ENCODE results near the gene AKR1B1.
"Not testable (repeated sequence)": the region's sequence is repeated elsewhere in the genome, so short reads cannot be mapped to it uniquely, and the experiment has no call there.

AKR1B1 gene

DNA sequence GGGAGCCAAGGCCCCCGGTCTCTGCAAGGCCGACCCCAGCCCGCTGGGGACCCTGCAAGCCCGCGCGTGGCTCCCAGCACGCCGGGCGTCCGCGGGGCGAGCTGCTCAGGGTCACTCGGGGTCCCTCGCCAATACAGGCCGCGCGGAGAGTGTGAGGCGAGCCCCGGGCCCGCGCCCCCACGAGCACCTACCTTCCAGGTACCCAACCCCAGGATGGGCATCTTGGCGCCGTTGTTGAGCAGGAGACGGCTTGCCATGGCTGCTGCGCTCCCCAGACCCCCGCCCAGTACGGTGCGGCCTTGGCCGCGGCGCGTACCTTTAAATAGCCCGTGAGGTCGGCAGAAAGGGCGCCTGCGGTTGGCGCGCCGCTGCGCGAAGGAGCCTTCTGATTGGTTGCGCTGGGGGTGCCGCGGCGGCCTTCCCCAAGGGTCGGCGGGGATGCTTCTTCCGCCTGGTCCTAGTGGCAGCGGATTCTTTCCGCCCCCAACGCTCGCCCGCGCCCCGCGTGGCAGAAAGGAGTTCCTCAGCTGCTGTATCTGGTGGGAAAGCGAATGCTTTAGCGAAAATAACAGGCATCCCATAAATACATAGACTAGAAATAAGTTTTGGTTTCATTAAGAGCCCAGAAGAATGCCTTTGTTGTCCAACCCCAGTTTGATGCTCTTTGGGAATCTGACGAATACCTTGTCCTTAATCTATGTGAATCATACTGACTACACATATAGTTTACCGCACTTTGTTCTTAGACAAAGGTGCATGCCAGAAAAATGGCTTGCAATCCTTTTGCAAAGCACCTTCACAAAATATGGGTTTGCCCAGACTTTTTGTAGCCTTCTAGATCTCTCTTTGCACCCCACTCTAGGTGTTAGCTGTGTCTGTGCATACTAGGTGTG is at the start of gene AKR1B1:
AKR1B1 (minus strand) TSS at position 295 of the 893 bp plus-strand sequence; CDS start at position 257, 38 bp downstream.
- Mint-ChIP-seq H3K27me3 (no peaks in the 10 kb centered on the region), H3K4me3 (peak within 1 kb of the TSS; percentile 88), H3K27ac (peak within 1 kb of the TSS; percentile 86), H3K4me1 (peaks cover 42% of the 10 kb centered on the region), H3K9me3 (peaks cover 2% of the 10 kb centered on the region), H3K36me3 (peaks cover 12% of the 10 kb centered on the region)
- ATAC-seq, result peak; percentile 97

DNA sequence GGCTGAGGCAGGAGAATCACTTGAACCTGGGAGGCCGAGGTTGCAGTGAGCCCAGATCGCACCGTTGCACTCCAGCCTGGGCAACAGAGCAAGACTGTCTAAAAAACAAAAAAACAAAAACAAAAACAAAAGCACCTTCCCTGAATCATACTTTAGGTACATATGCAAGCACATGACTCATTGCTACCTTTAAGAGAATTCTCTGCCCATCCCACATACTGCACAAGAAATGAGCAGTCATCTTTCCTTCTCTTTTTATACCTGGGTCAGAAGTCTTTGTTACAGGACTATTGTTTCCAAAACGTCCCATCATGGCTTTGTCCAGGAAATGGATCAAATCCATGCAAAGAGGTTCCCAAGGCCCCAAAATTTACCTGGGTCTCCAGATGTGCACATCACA is 47.0 kb upstream of the AKR1B1 start:
- no peak for ATAC-seq
- H3K27me3 Mint-ChIP-seq, result no peaks in the 10 kb centered on the region
- H3K4me3 Mint-ChIP-seq, result no peak overlapping the region
- no peaks in the 10 kb centered on the region for H3K36me3 Mint-ChIP-seq
- H3K4me1 Mint-ChIP-seq, result no peaks in the 10 kb centered on the region
- no peak overlapping the region for H3K27ac Mint-ChIP-seq
- H3K9me3 Mint-ChIP-seq, result no peaks in the 10 kb centered on the region

DNA sequence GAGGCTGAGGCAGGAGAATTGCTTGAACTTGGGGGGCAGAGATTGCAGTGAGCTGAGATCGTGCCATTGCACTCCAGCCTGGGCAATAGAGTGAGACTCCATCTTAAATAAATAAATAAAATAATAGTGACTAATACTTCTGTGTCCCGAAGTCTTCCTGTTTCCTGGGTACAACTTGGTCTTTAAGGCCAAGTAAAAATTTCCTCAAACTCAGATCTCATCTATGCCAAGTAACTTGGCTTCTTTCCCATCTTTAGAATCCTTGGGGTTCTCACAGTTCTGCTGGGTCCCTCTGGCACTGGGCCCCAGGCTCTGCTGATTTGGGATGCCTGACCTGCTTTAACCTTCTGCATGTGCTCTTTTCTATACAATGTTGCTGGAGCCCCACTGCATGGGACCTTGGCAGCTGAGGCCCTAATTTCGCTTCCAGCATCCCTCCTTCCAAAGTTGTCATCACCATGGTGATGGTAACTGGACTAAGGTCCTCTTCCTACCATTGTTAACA is 45.8 kb upstream of the AKR1B1 start:
- Mint-ChIP-seq H3K27ac (no peak overlapping the region), H3K4me3 (no peak overlapping the region), H3K36me3 (no peaks in the 10 kb centered on the region), H3K9me3 (no peaks in the 10 kb centered on the region), H3K27me3 (no peaks in the 10 kb centered on the region), H3K4me1 (no peaks in the 10 kb centered on the region)
- no peak for ATAC-seq

DNA sequence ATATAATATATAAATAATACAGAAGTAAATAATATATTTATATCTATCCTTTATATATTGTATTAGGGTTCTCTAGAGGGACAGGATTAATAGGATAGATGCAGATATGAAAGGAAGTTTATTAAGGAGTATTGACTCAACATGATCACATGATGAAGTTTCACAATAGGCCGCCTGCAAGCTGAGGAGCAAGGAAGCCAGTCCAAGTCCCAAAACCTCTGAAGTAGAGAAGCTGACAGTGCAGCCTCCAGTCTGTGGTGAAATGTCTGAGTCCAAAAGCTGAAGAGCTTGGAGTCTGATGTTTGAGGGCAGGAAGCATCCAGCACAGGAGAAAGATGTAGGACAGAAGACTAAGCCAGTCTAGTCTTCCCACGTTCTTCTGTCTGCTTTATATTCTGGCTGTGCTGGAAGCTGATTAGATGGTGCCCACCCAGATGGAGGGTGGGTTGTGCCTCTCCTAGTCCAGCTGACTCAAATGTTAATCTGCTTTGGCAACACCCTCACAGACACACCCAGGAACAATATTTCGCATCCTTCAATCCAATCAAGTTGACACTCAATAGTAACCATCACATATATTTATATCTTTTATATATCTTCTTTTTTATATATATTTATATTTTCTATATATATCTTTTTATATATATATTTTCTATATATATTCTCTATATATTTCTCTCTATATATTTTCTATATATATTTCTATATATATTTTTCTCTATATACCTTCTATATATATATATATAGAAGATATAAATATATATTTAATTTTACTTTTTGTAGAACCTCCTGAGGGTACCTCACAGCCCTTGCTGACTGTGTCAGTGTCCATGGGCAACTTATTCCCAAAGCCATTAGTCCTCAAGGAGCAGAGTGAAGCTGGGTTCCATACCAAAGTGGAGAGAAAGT is 43.8 kb upstream of the AKR1B1 start:
- no peak overlapping the region for H3K27ac Mint-ChIP-seq
- H3K27me3 Mint-ChIP-seq, result no peaks in the 10 kb centered on the region
- no peaks in the 10 kb centered on the region for H3K4me1 Mint-ChIP-seq
- no peaks in the 10 kb centered on the region for H3K36me3 Mint-ChIP-seq
- peaks cover 4% of the 10 kb centered on the region for H3K9me3 Mint-ChIP-seq
- no peak for ATAC-seq
- H3K4me3 Mint-ChIP-seq, result no peak overlapping the region

DNA sequence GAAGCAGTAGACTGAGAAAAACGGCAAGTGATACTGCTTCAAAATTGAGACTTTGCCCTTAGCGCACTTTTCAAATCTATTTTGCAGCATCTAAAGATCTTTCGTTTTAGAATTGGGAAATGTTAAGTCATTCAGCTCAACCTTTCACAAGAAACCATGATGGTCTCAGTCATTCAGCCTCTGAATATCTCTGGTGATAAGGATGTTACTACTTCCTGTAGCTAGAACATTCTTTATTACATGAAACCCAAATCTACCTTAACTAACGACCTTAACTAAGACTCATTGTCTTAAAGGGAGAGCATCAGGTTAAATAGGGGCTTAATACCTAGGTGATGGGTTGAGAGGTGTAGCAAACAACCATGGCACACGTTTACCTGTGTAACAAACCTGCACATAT is 42.1 kb upstream of the AKR1B1 start:
- Mint-ChIP-seq H3K4me1 (no peaks in the 10 kb centered on the region), H3K9me3 (peaks cover 4% of the 10 kb centered on the region), H3K4me3 (no peak overlapping the region), H3K36me3 (no peaks in the 10 kb centered on the region), H3K27me3 (no peaks in the 10 kb centered on the region), H3K27ac (no peak overlapping the region)
- ATAC-seq, result no peak

DNA sequence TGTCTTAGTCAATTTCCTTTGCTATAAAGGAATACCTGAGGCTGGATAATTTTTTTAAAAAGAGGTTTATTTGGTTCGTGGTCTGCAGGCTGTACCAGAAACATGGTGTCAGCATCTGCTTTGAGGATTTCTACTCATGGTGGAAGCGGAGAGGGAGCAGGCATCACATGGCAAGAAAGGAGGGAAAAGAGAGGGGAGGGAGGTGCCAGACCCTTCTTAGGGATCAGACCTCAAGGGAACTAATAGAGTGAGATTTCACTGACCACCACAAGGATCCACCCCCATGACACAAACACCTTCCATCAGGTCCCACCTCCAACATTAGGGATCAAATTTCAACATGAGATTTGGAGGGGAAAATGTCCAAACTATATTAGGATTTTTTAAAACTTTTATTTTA is 41.5 kb upstream of the AKR1B1 start:
- Mint-ChIP-seq H3K9me3 (peaks cover 4% of the 10 kb centered on the region), H3K27me3 (no peaks in the 10 kb centered on the region), H3K36me3 (no peaks in the 10 kb centered on the region), H3K27ac (no peak overlapping the region), H3K4me1 (no peaks in the 10 kb centered on the region), H3K4me3 (no peak overlapping the region)
- no peak for ATAC-seq

DNA sequence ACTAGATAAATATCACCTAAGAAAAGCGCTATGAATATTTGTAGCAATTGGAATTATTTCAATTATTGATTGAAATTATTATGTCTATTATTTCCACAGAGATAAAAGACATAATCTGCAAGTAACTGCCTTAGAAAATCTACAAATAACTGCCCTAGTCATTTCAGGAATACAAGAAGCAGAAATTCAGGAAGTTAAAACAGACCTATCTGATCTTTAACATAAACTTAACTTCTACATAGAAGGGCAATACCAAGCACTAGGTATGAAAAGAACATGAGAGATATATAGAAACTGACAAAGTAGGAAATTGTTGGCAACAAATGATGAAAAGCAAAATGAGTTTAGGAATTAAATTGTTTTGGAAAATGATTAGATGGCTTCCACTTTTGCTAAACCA is 36.6 kb upstream of the AKR1B1 start:
- H3K4me3 Mint-ChIP-seq, result no peak overlapping the region

DNA sequence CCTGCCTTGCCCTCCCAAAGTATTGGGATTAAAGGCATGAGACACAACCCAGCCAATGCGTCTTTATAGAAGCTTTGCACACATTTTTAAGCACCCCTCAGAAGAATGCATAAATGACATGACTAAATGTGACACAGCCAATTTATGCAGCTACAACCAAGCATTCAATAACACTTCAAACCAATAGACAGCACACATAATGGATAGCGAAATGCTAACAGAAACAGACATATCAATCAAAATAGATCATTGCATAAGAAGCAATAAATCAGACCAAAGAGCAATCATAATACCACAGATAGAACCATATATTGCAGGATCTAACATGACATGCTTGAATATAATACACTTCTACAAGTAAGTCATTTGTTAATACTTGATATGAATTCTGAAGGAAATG is 34.2 kb upstream of the AKR1B1 start:
- H3K27me3 Mint-ChIP-seq, result no peaks in the 10 kb centered on the region
- no peak for ATAC-seq
- H3K9me3 Mint-ChIP-seq, result peaks cover 2% of the 10 kb centered on the region
- no peaks in the 10 kb centered on the region for H3K36me3 Mint-ChIP-seq
- H3K27ac Mint-ChIP-seq, result no peak overlapping the region
- no peak overlapping the region for H3K4me3 Mint-ChIP-seq
- H3K4me1 Mint-ChIP-seq, result no peaks in the 10 kb centered on the region

More for the DNA sequence above, 36.6 kb upstream of the AKR1B1 start:
- Mint-ChIP-seq H3K4me1 (no peaks in the 10 kb centered on the region), H3K27ac (no peak overlapping the region), H3K9me3 (peaks cover 4% of the 10 kb centered on the region), H3K27me3 (no peaks in the 10 kb centered on the region), H3K36me3 (no peaks in the 10 kb centered on the region)
- ATAC-seq, result no peak

DNA sequence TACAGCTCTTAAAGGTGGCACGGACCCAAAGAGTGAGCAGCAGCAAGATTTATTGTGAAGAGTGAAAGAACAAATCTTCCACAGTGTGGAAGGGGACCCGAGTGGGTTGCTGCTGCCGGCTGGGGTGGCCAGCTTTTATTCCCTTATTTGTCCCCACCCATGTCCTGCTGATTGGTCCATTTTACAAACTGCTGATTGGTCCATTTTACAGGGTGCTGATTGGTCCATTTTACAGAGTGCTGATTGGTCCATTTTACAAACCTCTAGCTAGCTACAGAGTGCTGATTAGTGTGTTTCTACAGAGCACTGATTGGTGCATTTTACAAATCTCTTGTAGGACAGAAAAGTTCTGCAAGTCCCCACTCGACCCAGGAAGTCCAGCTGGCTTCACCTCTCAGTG is 28.8 kb upstream of the AKR1B1 start:
- not testable (repeated sequence) for H3K4me3 Mint-ChIP-seq, H3K9me3 Mint-ChIP-seq, H3K4me1 Mint-ChIP-seq, H3K36me3 Mint-ChIP-seq, H3K27ac Mint-ChIP-seq, ATAC-seq
- H3K27me3 Mint-ChIP-seq, result peaks cover 34% of the 10 kb centered on the region

DNA sequence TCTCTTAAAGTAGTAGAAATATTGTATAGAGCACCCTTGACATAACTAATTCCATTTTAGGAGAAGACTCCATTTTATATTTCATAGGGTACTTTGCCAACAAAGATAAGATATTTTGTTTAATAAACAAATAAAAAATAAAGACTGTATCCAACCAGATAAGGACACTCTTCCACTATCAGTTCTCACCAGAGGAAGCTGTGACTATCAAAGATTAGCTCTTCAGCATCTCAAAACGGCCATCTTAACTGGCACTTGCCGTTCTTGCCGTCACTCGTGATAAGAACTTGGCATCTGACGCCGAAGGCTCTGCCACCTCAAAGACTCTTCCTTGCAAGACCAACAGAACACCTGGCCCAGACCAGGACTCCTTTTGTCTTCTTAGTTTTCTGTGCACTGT is 26.3 kb upstream of the AKR1B1 start:
- H3K9me3 Mint-ChIP-seq, result no peaks in the 10 kb centered on the region
- no peak overlapping the region for H3K27ac Mint-ChIP-seq
- no peaks in the 10 kb centered on the region for H3K36me3 Mint-ChIP-seq
- ATAC-seq, result no peak
- no peak overlapping the region for H3K4me3 Mint-ChIP-seq
- no peaks in the 10 kb centered on the region for H3K4me1 Mint-ChIP-seq
- peaks cover 34% of the 10 kb centered on the region for H3K27me3 Mint-ChIP-seq

DNA sequence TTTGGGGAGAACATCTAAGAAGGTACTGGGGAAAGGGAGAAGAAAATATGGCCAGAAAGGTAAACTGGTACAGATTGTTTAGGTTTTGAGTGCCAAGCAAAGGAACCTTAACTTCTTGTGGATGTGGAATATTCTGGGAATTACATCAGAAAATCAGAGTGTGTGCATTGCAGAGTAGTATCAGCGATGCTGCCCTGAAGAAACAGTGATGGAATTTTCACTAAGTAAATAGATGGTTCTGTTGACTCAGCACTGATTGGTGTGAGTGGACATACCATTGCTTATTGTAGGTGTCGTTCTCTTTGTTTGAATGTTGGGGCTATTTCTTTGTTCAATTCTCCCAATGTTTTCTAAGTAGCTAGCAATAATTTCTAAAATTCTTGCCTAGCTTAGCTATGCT is 24.4 kb upstream of the AKR1B1 start:
- Mint-ChIP-seq H3K27ac (no peak overlapping the region), H3K4me1 (no peaks in the 10 kb centered on the region), H3K9me3 (no peaks in the 10 kb centered on the region), H3K4me3 (no peak overlapping the region), H3K27me3 (peaks cover 34% of the 10 kb centered on the region), H3K36me3 (no peaks in the 10 kb centered on the region)
- ATAC-seq, result no peak

DNA sequence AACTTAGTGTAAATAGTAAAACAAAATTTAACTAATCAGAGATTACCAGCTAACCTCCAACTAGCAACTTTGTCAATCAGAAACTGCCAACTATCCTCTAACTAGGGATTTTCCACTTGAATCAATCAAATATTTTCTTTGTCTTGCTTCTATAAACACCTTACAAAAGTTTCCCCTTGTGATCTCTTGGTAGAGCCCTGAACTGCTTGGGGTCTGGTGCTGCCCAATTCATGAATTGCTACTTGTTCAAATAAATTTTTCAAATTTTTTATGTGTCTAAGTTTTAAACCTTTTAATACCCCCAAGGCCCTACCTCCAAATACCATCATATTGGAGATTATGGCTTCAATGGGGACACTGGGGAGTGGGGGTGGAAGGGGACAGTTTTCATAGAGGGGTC is 24.0 kb upstream of the AKR1B1 start:
- Mint-ChIP-seq H3K36me3 (no peaks in the 10 kb centered on the region), H3K4me3 (no peak overlapping the region), H3K9me3 (no peaks in the 10 kb centered on the region), H3K27ac (no peak overlapping the region), H3K4me1 (no peaks in the 10 kb centered on the region), H3K27me3 (peaks cover 34% of the 10 kb centered on the region)
- ATAC-seq, result no peak

DNA sequence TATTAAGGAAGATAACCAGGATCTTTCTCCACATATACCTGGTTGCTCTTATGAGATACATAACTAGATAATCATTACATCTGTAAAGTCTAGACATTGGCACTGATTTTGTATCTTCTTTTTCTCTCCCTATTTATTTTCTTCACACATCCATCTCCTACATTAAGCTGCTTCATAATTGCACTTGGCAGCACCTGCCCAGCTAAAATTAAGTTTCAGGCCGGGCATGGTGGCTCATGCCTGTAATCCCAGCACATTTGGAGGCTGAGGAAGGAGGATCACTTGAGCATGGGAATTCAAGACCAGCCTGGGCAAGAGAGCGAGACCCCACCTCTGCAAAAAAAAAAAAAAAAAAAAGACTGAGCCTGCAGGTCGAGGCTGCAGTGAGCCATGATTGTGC is 22.3 kb upstream of the AKR1B1 start:
- H3K27ac Mint-ChIP-seq, result no peak overlapping the region
- no peaks in the 10 kb centered on the region for H3K9me3 Mint-ChIP-seq
- no peak overlapping the region for H3K4me3 Mint-ChIP-seq
- peaks cover 25% of the 10 kb centered on the region for H3K27me3 Mint-ChIP-seq
- no peaks in the 10 kb centered on the region for H3K36me3 Mint-ChIP-seq
- H3K4me1 Mint-ChIP-seq, result no peaks in the 10 kb centered on the region
- no peak for ATAC-seq

DNA sequence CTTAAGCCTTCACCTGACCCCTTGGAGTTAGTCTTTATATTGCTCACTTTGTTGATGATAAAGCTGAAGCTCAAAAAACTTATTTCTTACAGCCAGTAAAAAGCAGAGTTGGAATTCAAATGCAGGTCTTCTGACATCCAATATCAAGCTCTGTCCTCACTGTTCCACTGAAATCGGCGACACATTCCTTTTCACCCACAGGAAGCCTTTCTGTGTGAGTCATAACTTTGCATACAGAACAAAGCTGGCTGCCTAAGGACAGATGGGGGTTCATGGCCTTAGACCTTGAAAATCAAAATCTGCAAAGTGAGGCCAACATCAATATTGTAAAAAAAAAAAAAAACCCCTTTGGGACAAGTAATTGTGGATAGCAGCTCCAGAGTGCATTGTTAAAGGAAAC is 21.8 kb upstream of the AKR1B1 start:
- no peak overlapping the region for H3K27ac Mint-ChIP-seq
- H3K36me3 Mint-ChIP-seq, result no peaks in the 10 kb centered on the region
- H3K4me3 Mint-ChIP-seq, result no peak overlapping the region
- ATAC-seq, result no peak
- no peaks in the 10 kb centered on the region for H3K9me3 Mint-ChIP-seq
- no peaks in the 10 kb centered on the region for H3K4me1 Mint-ChIP-seq
- peaks cover 23% of the 10 kb centered on the region for H3K27me3 Mint-ChIP-seq

DNA sequence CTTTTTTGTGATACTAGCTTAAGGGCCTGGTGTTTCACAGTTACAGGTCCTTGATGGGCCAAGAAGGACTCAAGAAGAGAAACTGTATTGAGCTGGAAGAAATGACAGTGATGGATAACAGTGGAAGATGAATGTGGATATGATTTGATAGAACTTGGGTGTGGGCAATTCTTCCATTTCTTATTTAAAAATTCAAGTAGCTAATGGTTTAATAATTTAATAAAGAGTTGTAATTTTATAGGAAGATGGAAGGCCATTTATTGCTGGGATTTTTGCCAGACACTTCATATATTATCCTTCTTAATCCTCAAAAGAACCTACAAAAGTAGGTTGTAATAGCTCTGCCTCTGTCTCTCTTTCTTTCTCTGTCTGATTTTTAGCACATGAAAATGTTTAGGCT is 21.3 kb upstream of the AKR1B1 start:
- Mint-ChIP-seq H3K27me3 (peaks cover 18% of the 10 kb centered on the region), H3K36me3 (no peaks in the 10 kb centered on the region), H3K4me3 (no peak overlapping the region), H3K4me1 (no peaks in the 10 kb centered on the region), H3K27ac (no peak overlapping the region), H3K9me3 (no peaks in the 10 kb centered on the region)
- ATAC-seq, result no peak

All from stimulated activated memory B cell treated with anti-CD40 and anti-IgM and Interleukin-4, amounts not matched to agents 10 μg/mL and 1 μg/mL and 100 μg/mL, for 72 hours (primary cell).